ENCODE measurements around the gene FSD1.
"Not testable (repeated sequence)": the region's sequence is repeated elsewhere in the genome, so short reads cannot be mapped to it uniquely, and the experiment has no call there.

FSD1 gene

DNA sequence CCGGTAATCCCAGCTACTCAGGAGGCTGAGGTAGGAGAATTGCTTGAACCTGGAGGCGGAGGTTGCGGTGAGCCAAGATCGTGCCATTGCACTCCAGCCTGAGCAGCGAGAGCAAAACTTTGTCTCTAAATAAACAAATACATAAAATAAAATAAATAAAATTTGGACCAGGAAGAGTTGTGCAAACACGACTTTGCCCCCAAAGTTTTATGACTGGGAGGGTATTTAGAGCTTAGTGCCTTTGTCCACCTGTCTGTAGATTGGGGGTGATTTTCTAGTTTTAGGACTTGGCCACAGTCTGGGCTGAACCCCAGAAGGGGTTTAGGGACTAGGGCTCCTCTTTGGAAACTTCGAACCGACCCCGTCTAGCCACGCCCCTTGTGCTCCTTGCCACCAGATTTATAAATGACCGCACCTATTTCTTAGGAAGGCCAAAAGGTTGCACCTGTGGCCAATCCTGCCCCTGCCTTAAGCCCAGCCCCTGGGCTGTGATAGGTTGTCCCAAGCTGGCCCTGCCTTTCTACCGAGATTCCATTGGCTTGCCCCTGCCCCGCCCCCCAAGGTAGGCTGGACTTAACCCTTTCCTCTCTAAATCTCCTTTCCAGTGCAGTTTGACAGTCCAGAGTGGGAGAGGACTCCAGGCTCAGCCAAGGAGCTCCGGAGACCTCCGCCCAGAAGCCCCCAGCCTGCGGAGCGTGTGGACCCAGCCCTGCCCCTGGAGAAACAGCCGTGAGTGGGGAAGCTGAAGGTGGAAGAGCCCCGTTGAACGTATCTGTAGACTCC is 20.0 kb upstream of the FSD1 start:
- DNase-seq (ENCODE audit: low read depth in 2 of 2, low spot score in 1 of 2): no peak

DNA sequence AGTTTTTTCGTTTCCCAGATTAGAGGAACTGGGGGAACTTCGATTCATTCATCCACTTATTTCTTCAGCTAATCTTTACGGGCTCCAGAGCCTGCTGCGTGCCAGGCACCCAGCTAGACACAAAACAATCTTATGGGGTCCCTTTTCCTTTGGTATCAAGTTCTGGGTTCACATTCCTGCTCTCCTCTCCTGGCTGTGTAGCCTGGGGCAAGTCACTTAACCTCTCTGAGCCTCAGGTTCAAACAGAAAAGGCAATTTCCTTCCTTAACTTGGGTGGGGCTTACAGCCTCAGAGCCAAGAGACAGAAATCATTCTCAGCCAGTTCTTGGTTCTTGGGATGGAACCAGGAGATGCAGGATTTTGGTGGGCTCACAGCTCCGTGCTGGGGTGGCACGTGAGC is 19.4 kb upstream of the FSD1 start:
- DNase-seq (ENCODE audit: low read depth in 2 of 2, low spot score in 1 of 2): no peak

DNA sequence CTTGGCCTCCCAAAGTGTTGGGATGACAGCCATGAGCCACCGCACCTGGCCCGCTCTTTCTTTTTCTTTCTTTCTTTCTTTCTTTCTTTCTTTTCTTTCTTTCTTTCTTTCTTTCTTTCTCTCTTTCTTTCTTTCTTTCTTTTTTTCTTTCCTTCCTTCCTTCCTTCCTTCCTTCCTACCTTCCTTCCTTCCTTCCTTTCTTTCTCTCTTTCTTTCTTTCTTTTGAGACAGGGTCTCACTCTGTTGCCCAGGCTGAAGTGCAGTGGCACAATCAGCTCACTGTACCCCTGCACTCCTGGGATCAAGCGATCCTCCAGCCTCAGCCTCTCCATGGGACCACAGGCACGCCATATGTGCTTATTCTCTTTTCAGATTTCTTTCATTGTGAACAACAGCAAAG is 18.3 kb upstream of the FSD1 start:
- not testable (repeated sequence) for DNase-seq (ENCODE audit: low read depth in 2 of 2, low spot score in 1 of 2)

DNA sequence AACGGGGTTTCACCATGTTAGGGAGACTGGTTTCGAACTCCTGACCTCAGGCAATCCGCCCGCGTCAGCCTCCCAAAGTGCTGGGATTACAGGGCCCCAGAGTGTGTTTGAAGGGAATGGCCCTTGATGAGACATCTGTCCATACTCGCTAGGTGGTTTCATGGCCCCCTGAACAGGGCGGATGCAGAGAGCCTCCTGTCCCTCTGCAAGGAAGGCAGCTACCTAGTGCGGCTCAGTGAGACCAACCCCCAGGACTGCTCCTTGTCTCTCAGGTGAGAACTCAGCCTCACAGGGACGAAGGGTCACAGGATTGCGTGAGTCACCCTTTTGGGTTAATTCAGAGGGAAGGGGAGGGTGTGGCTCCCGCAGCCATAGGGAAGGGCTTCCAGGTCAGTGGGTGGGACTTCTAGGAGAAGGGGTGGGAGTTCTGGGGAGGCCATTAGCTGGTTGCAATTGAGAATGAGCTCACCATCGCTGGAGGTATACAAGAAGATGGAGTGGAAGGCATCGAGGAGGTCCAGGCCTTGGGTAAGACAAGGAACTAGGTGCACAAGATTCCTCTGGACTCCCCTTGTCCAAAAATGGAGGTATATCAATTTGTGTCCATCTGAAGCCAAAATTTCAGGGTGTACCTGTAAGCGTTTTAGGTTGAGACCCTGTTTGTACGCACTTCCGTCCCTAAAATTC is 16.2 kb upstream of the FSD1 start:
- DNase-seq (ENCODE audit: low read depth in 2 of 2, low spot score in 1 of 2): no peak

DNA sequence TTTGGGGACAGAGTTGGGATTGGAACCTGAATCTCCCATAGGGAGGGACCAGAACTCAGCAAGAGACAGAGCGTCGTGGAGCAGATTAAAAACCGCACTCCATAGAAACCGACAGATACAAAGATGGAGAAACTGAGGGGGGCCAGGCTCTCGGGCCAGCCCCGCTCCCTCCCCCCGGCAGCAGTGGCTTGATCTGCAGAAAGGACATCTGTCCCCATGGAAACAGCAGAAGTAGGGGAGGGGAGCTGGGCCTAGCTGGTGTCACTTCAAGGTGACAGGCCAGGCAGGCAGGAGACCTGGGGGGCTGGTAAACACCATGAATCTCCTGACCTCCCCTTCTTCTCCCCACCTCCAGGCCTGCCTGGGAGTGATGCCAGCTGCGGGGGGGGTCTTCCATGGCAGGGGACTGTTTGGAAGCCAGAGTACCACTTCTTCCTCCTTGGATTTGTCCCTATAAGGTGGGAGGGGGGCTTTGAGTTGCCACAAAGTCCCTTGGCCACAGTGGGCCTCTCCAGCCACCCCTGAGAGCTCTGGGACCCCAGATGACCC is 13.1 kb upstream of the FSD1 start:
- DNase-seq (ENCODE audit: low read depth in 2 of 2, low spot score in 1 of 2): no peak

DNA sequence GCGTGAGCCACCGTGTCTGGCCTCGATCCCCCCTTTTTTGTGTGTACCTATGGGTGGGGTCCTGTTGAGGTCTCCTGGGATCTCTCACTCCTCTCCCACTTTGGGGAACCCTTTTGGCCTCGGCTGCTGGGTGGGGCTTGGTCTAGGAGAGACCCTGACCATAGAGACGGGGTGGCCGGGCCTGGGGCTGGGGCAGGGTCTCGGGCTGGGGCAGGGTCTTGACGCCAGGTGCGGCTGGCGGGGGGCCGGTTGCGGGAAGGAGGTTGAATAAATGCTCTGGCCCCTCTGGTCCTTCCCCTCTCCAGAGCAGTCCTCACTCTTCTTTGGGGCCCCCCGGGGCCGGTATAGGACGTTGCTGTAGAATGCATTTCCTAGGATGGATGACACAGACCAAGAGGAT is 11.9 kb upstream of the FSD1 start:
- no peak for DNase-seq (ENCODE audit: low read depth in 2 of 2, low spot score in 1 of 2)

DNA sequence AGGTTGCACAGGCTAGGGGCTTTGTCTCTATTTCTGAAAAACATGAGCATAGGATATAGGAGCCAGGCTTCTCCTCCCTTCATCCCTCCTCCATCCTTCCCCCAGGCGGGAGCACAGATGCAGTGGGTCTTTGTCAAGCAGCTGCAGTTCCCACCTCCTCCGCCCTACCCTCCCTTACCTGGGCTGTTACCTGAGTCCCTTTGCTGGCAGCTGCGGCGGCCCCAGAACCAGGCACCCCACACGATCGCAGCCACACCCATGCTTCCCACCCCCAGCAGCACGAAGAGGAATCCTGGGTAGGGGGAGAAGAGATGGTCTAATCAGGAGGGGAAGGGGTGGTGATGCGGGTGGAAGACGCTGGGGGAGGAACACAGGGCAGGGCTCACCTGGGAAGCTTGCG is 10.0 kb upstream of the FSD1 start:
- no peak for DNase-seq (ENCODE audit: low read depth in 2 of 2, low spot score in 1 of 2)

DNA sequence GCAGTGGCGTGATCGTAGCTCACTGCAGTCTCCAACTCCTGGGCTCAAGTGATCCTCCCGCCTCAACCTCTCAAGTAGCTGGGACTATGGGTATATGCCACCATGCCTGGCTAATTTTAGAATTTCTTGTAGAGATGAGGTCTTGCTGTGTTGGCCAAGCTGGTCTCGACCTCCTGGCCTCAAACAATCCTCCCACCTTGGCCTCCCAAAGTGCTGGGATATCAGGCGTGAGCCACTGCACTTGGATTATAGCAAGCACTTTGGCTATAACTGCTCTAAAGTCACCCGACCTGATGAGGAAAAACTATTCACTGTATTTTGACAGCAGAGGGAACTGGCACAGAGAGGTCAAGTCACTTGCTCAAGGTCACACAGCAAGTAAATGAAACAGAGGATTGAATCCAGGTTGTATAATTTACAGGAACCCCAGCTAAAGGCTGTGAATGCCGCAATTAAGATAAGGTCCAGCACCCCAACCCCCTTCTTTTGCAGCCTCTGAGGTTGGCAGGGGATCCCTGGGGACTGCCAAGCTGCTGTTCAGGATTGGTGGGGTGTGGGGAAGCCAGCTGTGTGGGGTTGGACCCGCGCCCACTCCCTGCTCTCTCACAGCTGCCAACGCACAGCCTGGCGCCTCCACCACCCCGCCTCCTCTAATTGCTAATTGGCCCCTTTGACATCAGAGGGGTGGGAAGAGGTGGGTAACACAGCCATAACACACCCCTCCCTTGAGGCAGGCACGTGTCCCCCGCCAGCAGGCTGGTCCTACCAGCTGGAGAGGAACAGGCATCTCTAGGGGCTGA is 8.2 kb upstream of the FSD1 start:
- no peak for DNase-seq (ENCODE audit: low read depth in 2 of 2, low spot score in 1 of 2)

DNA sequence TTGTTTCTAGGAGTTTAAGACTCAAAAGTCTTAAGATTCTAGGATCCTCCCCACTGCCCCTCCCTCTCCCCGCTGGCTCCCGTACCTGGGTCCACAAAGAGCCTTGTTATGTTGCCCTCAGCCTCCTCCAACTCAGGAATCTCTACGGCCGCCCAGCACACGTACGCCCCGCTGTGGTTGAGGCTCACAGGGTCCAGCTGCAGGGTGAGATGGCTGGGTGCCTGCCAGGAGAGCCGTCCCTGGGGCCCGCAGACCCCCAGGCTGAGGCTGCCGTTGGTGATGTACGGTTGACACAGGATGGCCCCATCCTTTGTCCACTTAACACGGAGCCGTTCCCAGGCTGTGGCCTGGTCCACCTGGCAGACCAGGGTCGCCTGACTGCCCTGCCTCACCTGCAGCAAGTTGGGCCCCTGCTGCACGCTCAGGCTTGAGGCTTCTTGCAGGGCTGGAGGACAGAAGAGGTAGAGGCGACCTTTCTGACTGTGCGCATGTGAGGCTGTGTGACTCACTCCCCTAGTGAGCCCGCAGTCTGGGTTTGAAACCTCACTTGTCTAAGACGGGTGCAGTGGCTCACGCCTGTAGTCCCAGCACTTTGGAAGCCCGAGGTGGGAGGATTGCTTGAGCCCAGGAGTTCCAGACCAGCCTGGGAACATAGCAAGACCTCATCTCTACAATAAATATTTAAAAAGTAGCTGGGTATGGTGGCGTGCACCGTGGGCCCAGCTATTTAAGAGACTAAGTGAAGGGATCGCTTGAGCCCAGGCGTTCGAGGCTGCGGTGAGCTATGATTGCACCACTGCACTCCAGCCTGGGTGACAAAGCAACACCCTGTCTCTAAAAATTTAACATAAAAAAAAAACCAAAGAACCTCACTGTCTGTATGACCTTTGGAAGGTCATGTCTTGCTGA is 6.2 kb upstream of the FSD1 start:
- no peak for DNase-seq (ENCODE audit: low read depth in 2 of 2, low spot score in 1 of 2)

DNA sequence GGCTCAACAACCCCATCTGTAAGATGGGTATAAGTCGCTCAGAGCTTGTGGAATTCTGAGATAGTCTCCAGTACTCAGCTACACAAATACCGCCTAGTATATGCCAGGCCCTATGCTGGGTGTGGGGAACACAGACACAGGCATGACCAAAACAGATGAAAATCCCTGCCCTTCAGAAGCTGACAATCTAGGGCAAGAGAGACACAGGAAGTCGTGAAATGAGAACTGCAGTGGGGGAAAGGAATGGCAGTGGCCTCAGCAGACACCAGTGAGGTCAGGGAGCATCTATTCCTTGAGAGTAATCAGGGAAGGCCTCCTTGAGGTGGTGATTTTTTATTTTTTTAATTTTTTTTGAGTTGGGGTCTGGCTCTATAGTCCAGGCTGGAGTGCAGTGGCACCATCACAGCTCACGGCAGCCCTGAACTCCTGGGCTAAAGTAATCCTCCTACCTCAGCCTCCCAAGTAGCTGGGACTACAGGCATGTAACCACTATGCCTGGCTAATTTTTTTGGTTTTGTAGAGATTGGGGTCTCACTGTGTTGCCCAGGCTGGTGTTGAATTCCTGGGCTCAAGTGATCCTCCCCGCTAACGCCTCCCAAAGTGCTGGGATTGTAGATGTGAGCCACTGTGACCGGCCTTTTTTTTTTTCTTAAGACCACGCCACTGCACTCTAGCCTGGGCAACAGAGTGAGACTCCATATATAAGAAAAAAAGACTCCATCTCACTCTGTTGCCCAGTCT is 5.4 kb upstream of the FSD1 start:
- DNase-seq (ENCODE audit: low read depth in 2 of 2, low spot score in 1 of 2): no peak

DNA sequence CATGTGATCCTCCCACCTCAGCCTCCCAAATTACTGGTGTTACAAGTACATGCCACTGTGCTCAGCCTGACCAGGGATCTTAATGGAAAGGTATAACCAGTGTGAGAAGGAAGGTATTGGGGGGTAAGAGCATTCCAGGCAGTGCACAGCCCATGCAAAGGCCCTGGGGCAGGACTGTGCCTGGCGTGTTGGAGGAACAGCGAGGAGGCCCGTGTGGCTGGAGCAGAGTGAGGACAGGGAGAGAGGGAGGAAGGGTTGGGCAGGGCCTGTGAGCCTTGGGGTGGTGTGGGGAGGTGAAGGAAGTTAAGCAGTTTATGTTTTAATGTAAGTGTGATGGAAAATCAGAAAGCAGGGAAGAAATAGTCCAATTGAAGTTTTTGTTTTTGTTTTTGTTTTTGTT is 3.8 kb upstream of the FSD1 start:
- no peak for DNase-seq (ENCODE audit: low read depth in 2 of 2, low spot score in 1 of 2)

DNA sequence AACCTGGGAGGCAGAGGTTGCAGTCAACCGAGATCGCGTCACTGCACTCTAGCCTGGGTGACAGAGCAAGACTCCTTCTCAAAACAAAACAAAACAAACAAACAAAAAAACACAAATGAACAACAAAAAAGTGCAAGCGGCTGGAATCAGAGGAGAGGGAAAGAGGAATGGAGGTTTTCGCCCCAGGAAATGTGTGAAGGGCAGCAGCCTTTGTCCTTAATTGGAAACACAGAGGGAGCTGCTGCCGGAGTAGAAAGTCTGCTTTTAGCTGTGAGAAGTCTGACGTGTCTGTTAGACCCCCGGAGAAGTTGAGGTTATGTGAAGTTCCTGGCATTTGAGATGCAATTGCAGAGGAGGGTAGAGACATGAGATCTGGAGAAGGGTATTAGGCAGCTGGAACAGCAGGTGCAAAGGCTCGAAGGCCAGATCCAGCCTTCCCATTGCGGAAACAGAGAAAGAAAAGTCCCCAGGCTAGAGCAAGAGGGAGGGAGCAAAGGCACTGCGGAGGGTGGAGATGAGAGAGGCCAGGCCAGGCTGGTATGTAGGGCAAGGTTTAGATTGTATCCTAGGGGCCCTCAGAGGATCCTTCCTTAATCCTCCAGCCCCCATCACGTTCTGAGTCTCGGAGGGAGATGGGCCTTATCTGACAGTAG is 2.7 kb upstream of the FSD1 start:
- DNase-seq (ENCODE audit: low read depth in 2 of 2, low spot score in 1 of 2): no peak

DNA sequence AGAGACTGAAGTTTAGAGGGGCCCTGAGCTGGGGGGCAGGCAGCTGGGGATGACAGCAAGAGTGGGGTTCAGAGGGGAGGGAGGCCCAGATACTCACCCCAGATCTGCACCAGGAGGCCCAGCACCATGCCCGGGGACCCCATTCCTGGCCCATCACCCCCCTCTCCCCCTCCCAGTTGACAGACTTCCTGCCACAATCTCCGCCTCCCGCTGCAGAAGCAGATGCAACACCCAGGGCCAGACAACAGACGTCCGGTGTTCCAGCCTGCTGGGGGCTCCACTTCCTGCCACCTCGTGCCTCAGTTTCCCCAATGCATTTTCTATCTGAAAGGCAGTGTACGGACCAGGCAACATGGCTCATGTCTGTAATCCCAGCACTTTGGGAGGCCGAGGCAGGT is 2.2 kb upstream of the FSD1 start, which contains the start of gene TMIGD2:
Gene TMIGD2, minus strand, starts transcription at position 147 of the 398 bp plus-strand sequence. Its CDS starts 4 bp downstream, at position 143.
- DNase-seq (ENCODE audit: low read depth in 2 of 2, low spot score in 1 of 2): no peak

DNA sequence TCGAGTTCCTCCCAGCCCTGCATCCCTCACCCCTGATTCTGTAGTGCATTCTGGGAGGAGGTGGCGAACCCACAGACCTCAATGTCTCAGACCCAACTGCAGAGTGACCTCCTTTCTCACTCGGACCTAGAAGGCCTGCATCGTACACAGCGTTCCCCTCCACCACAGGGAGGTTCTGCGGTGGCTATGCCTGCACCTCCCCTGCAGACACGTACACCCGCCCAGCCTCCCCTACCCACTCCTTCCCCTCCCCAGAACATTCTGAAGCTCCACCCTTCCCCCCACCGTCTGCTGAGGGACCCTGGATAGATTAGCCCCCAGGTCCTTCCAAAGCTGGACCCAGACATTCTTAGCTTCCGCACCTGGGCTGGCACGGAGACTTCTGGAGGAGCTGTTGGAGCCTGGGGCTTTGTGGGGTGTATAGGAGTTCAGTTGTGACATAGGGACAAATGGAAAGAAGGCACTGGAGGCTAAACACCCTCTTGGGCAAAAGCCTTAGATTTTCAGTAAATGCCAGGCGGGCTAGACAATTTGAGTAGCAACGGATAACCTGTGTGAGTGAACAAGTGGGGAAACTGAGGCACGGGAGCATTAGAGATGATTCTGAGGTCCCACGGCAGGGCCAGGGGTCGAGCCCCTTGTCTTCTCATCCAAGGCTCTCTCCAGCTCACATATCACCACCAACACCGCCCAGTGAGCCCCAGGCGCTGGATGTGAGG is 420 bp upstream of the FSD1 start:
- no peak for DNase-seq (ENCODE audit: low read depth in 2 of 2, low spot score in 1 of 2)

DNA sequence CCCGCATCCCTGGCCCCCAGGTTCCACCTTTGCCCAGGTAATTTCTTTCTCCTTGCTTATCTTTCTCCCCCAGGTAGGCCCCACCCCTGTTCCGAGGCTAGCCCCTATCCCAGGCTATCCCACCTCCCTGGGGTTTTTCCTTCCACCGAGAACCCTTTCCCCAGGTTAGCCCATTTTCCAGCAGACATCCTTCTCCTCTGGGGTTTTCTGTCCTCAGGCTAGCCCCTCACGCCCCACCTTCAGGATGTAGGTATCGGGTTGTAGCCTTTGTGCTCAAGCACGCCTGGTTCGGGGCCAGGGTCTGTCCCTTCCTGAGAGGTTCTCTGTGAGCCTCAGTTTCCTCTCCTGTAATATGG is 837 bp downstream of the FSD1 start:
- no peak for DNase-seq (ENCODE audit: low read depth in 2 of 2, low spot score in 1 of 2)

DNA sequence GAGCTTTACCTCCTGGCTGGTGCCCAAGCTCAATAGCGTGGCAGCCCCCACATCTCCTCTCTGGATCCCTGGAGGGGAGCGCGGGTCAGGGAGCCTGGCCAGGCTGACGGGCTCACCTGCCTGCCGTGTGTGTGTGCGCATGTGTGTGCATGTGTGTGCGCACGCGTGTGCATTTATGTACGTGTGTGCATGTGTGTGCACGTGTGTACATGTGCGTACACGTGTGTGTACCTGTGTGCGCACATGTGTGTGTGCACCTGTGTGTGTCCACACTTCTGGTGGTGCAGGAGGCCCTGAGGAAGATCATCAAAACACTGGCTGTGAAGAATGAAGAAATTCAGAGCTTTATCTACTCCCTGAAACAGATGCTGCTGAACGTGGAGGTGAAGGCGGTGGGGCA is 1.3 kb downstream of the FSD1 start:
- DNase-seq (ENCODE audit: low read depth in 2 of 2, low spot score in 1 of 2): no peak

DNA sequence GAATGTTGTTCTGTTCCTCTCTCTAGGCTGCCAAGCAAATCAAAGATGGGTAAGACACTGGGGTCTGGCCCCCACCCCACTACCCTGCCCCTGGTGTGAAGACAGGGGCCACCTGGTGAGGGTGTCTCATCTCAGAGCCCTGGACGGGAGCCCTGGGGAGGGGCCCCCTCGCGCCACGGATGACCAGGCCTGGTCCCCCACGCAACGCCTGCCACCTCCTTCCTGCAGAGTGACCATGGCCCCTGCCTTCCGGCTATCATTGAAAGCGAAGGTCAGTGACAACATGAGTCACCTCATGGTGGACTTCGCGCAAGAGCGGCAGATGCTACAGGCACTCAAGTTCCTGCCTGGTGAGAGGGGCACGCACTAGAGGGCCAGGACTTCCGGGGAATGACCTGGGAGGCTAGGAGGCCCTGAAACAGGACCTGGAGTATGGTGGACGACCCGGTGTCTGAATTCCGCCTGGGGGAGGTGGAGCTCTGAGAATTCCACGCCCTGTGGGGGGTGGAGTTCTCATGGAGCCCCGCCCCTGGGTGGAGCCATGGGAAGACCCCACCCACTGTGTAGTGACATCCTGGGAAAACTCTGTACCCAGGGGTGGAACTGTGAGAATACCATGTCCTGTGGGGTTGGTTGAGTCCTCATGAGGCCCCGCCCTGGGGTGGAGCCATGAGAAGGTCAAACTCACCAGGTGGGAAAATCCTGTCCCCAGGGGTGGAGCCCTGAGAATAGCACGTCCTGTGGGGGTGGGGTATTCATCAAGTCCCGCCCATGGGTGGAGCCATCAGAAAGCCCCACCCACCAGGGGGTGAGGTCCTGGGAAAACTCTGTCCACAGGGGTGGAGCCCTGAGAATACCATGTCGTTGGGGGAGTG is 6.1 kb downstream of the FSD1 start:
- DNase-seq (ENCODE audit: low read depth in 2 of 2, low spot score in 1 of 2): no peak
